IMR-90 (cell line): ENCODE measurements around the gene CXCL13. TPM values are rescaled to one million over a fixed set of nuclear protein-coding genes. Genes with fewer than 3 reads are reported as not detected.
A peak's percentile ranks its signal among the peaks of the same experiment; 100 is the strongest.

Source experiments
- ATAC-seq: fragments of 200-7000 bp; cut with Tn5 transposase; 2 replicates; pipeline ENCODE4 v1.9.1; 2020; ENCODE audit warnings: low read depth, mild to moderate bottlenecking, moderate library complexity
- Bru-seq: library from RNA; stranded (reverse); fragments of 400-500 nt; gene quantifications from one replicate; lab custom pipeline; 2021; lab: Mats Ljungman, UMichigan
- BruChase-seq, 2 experiments: library from RNA; stranded (reverse); fragments of 400-500 nt; gene quantifications; one replicate each; lab custom pipeline; 2021; lab: Mats Ljungman, UMichigan
- BruUV-seq: library from RNA; stranded (reverse); fragments of 400-500 nt; replicated peaks from 2 replicates; lab custom pipeline; 2021; lab: Mats Ljungman, UMichigan
- CTCF ChIA-PET: fragments of 300-600 bp; formaldehyde crosslinking; extraction: SDS; loops from one replicate; lab custom pipeline; 2021; ENCODE audit warnings: antibody characterized with exemption; lab: Yijun Ruan, JAX
- POLR2A ChIA-PET: fragments of 300-600 bp; sonication (Branson Sonifier 250); formaldehyde crosslinking; loops from one replicate; lab custom pipeline; 2022; ENCODE audit warnings: antibody characterized with exemption; ENCODE audit not compliant: unreplicated experiment; lab: Charles Lee
- DNase-seq: peaks from one replicate; pipeline ENCODE4 v3.0.0; 2013
- H2AFZ ChIP-seq: replicated peaks from 2 replicates; pipeline ENCODE3; 2013; ENCODE audit warnings: low read length, mild to moderate bottlenecking; ENCODE audit not compliant: poor library complexity
- H2AK5ac ChIP-seq: 2 replicates; pipeline ENCODE4 v1.6.1; 2013; ENCODE audit warnings: low read depth, low read length, inconsistent platforms
- H2AK9ac ChIP-seq: replicated peaks from 2 replicates; pipeline ENCODE3; 2013; ENCODE audit warnings: mild to moderate bottlenecking, low read depth, low read length, moderate library complexity; ENCODE audit not compliant: poor library complexity
- H2BK120ac ChIP-seq: 2 replicates; pipeline ENCODE4 v1.6.1; 2013; ENCODE audit warnings: low read depth, low read length, inconsistent platforms
- H2BK15ac ChIP-seq: 3 replicates; pipeline ENCODE4 v1.6.1; 2013; ENCODE audit warnings: low read depth, low read length, inconsistent platforms
- H2BK20ac ChIP-seq: 2 replicates; pipeline ENCODE4 v1.6.1; 2013; ENCODE audit warnings: low read depth, mild to moderate bottlenecking, inconsistent platforms, low read length, moderate library complexity
- H2BK5ac ChIP-seq: 2 replicates; pipeline ENCODE4 v1.6.1; 2013; ENCODE audit warnings: mild to moderate bottlenecking, low read depth, low read length, inconsistent platforms; ENCODE audit not compliant: poor library complexity, severe bottlenecking
- H3K14ac ChIP-seq: replicated peaks from 2 replicates; pipeline ENCODE4 v1.6.1; 2013; ENCODE audit warnings: low read depth, low read length, inconsistent platforms
- H3K18ac ChIP-seq: 2 replicates; pipeline ENCODE4 v1.6.1; 2013; ENCODE audit warnings: low read depth, low read length, control low read depth
- H3K23ac ChIP-seq: 2 replicates; pipeline ENCODE4 v1.6.1; 2013; ENCODE audit warnings: low read depth, low read length, inconsistent platforms
- H3K27ac ChIP-seq: 2 replicates; pipeline ENCODE4 v1.5.1; 2013; ENCODE audit warnings: mild to moderate bottlenecking, control low read depth, low read length; ENCODE audit not compliant: insufficient read depth
- H3K27me3 ChIP-seq: 2 replicates; pipeline ENCODE4 v1.6.1; 2013; ENCODE audit warnings: low read length; ENCODE audit not compliant: control insufficient read depth, insufficient read depth
- H3K36me3 ChIP-seq: 2 replicates; pipeline ENCODE4 v1.6.1; 2013; ENCODE audit warnings: low read length, mixed read lengths; ENCODE audit not compliant: control insufficient read depth, insufficient read depth
- H3K4ac ChIP-seq: 2 replicates; pipeline ENCODE4 v1.6.1; 2013; ENCODE audit warnings: low read depth, low read length, inconsistent platforms
- H3K4me1 ChIP-seq: 2 replicates; pipeline ENCODE4 v1.6.1; 2013; ENCODE audit warnings: low read length, mixed read lengths; ENCODE audit not compliant: control insufficient read depth, insufficient read depth
- H3K4me2 ChIP-seq: 2 replicates; pipeline ENCODE4 v1.6.1; 2013; ENCODE audit warnings: low read depth, mild to moderate bottlenecking, control low read depth, low read length, moderate library complexity
- H3K4me3 ChIP-seq: 2 replicates; pipeline ENCODE4 v1.5.1; 2013; ENCODE audit warnings: low read depth, mild to moderate bottlenecking, control low read depth, low read length, moderate library complexity; ENCODE audit not compliant: insufficient read depth
- H3K56ac ChIP-seq: 2 replicates; pipeline ENCODE4 v1.6.1; 2013; ENCODE audit warnings: low read length, inconsistent platforms; ENCODE audit not compliant: insufficient read depth; ENCODE audit errors: extremely low read depth
- H3K79me1 ChIP-seq, 2 experiments: 2 replicates each; pipeline ENCODE4 v1.6.1; 2013; ENCODE audit warnings: low read length in 2 of 2, inconsistent platforms in 1 of 2, low read depth in 1 of 2
- H3K9ac ChIP-seq: 2 replicates; pipeline ENCODE4 v1.6.1; 2013; ENCODE audit warnings: low read depth, low read length, control low read depth
- H3K9me1 ChIP-seq: 2 replicates; pipeline ENCODE4 v1.6.1; 2013; ENCODE audit warnings: low read length, inconsistent platforms; ENCODE audit not compliant: insufficient read depth
- H3K9me3 ChIP-seq: 2 replicates; pipeline ENCODE4 v1.6.1; 2013; ENCODE audit warnings: low read length; ENCODE audit not compliant: control insufficient read depth, insufficient read depth
- H4K20me1 ChIP-seq: 2 replicates; pipeline ENCODE4 v1.6.1; 2013; ENCODE audit warnings: low read length, inconsistent platforms; ENCODE audit not compliant: insufficient read depth
- H4K5ac ChIP-seq: 2 replicates; pipeline ENCODE4 v1.6.1; 2013; ENCODE audit warnings: mild to moderate bottlenecking, low read depth, low read length, control low read depth
- H4K8ac ChIP-seq, 2 experiments: 2 replicates each; pipeline ENCODE4 v1.6.1; 2013; ENCODE audit warnings: low read depth in 2 of 2, low read length in 2 of 2, control low read depth in 1 of 2, inconsistent platforms in 1 of 2
- H4K91ac ChIP-seq: 2 replicates; pipeline ENCODE4 v1.6.1; 2013; ENCODE audit warnings: low read depth, low read length, inconsistent platforms; ENCODE audit not compliant: insufficient read depth
- BHLHE40 ChIP-seq: fragments of 150-350 bp; IDR thresholded peaks from 2 replicates; pipeline ENCODE4 v1.6.1; 2016; ENCODE audit warnings: mild to moderate bottlenecking, low read depth, low read length
- CHD1 ChIP-seq: IDR thresholded peaks from 2 replicates; pipeline ENCODE4 v1.6.1; 2012; ENCODE audit warnings: low read depth, low read length, improper control_type of control experiment
- CTCF ChIP-seq: conservative IDR thresholded peaks from 2 replicates; pipeline ENCODE4 v1.5.1; 2012; ENCODE audit warnings: mild to moderate bottlenecking, low read depth, low read length, improper control_type of control experiment
- FOS ChIP-seq: fragments of 150-350 bp; IDR thresholded peaks from 2 replicates; pipeline ENCODE4 v1.6.1; 2016; ENCODE audit warnings: low read depth, low read length
- MAFK ChIP-seq: IDR thresholded peaks from 2 replicates; pipeline ENCODE4 v1.6.1; 2012; ENCODE audit warnings: low read depth, low read length, improper control_type of control experiment
- MAZ ChIP-seq: IDR thresholded peaks from 2 replicates; pipeline ENCODE4 v1.6.1; 2012; ENCODE audit warnings: low read depth, mild to moderate bottlenecking, low read length, improper control_type of control experiment, moderate library complexity, borderline replicate concordance
- NFE2L2 ChIP-seq: fragments of 150-350 bp; IDR thresholded peaks from 2 replicates; pipeline ENCODE4 v1.6.1; 2016; ENCODE audit warnings: low read depth, mild to moderate bottlenecking, low read length
- POLR2A ChIP-seq: IDR thresholded peaks from 2 replicates; pipeline ENCODE4 v1.6.1; 2012; ENCODE audit warnings: mild to moderate bottlenecking, low read depth, low read length
- WGBS, 2 experiments: methylation state at CpG; one replicate each; pipeline versions ENCODE4 v1.1.5 to v1.1.7; 2013; ENCODE audit warnings: missing lambda C conversion rate in 2 of 2; ENCODE audit not compliant: insufficient read length in 1 of 2; ENCODE audit errors: extremely low coverage in 2 of 2; 5-methylcytosine and 5-hydroxymethylcytosine counted together
- dilution Hi-C: fragments of 300-500 bp; cut with HindIII; formaldehyde crosslinking; loops from one replicate; pipeline ENCODE4 v1.14.3; 2018; ENCODE audit warnings: low sequenced_read_pairs; ENCODE audit not compliant: unreplicated experiment
- in situ Hi-C: fragments of 300-500 bp; cut with MboI; formaldehyde crosslinking; loops from 3 replicates; pipeline ENCODE4 v1.14.3; 2019; ENCODE audit warnings: low sequenced_read_pairs, inconsistent platforms, mixed read lengths
- intact Hi-C: fragments of 100-400 bp; cut with micrococcal nuclease; formaldehyde crosslinking; loops from 2 replicates; pipeline ENCODE4 v1.10.0; 2022
- long read RNA-seq: library from polyadenylated mRNA; unstranded; transcript quantifications from one replicate; pipeline ENCODE4 v2.0.0, GENCODE V29; 2021; ENCODE audit not compliant: unreplicated experiment
- polyA plus RNA-seq, 3 experiments: library from polyadenylated mRNA; depleted of rRNA; stranded (reverse); fragments of >200 nt; gene quantifications; 2 replicates each; pipeline ENCODE4 v1.2.3, GENCODE V29; 2012; ENCODE audit warnings: low replicate concordance in 1 of 3
- total RNA-seq: library from RNA; depleted of rRNA; stranded (reverse); fragments of >200 nt; gene quantifications from 2 replicates; pipeline ENCODE4 v1.2.3, GENCODE V29; 2012; rRNA removed

The CXCL13 gene
- total RNA-seq (not detected in 2 replicates), polyA plus RNA-seq (2012; rRNA removed) (not detected in 2 replicates), Bru-seq, nascent RNA (percentile 7 among the genes with signal in this experiment), BruChase-seq, experiment 1, labeled RNA remaining after a 6-hour chase (percentile 11 among the genes with signal in this experiment), BruChase-seq, experiment 2, labeled RNA remaining after a 2-hour chase (percentile 10 among the genes with signal in this experiment)
- not detected in 2 replicates for polyA plus RNA-seq (2012; cell fraction: cytosol; rRNA removed)
- polyA plus RNA-seq (2012; cell fraction: nucleus; rRNA removed; ENCODE audit: low replicate concordance) = not detected in 2 replicates
- long read RNA-seq = 0 reads

GRCh38 chr4:77605210-77605902, at the start of gene CXCL13:
TSS of gene CXCL13 (plus strand) at chr4:77605820. CDS start at chr4:77605866, 46 bp downstream.
- no peaks in the 10 kb centered on the region for H4K20me1 ChIP-seq
- H3K56ac ChIP-seq = no peak within 1 kb of the TSS
- H2AK5ac ChIP-seq = no peak within 1 kb of the TSS
- H4K8ac ChIP-seq = no peak within 1 kb of the TSS
- no peak within 1 kb of the TSS for H2BK15ac ChIP-seq
- no peak within 1 kb of the TSS for H2BK5ac ChIP-seq
- ChIA-PET POLR2A (no interaction called here), CTCF (no interaction called here)
- WGBS, 2 experiments = 64% methylated on average over 5 of the region's 8 CpGs; no CpG with 5 or more reads in 1 of the 2 experiments
- no peaks in the 10 kb centered on the region for H3K4me1 ChIP-seq
- no peaks in the 10 kb centered on the region for H3K36me3 ChIP-seq
- no peak within 1 kb of the TSS for H3K14ac ChIP-seq
- dilution Hi-C loops (no loop called here), intact Hi-C loops (no loop called here), in situ Hi-C loops (no loop called here)
- ATAC-seq = no peak
- no peak within 1 kb of the TSS for H3K9ac ChIP-seq
- H3K79me1 ChIP-seq = no peaks in the 10 kb centered on the region
- H3K4me2 ChIP-seq = no peak within 1 kb of the TSS
- no peak within 1 kb of the TSS for H3K4ac ChIP-seq
- H3K27me3 ChIP-seq = peaks cover 8% of the 10 kb centered on the region
- no peak within 1 kb of the TSS for H2BK120ac ChIP-seq
- H3K9me1 ChIP-seq = no peaks in the 10 kb centered on the region
- H2BK20ac ChIP-seq = no peak within 1 kb of the TSS
- H4K5ac ChIP-seq = no peak within 1 kb of the TSS
- no TSS peak for BruUV-seq
- no peaks in the 10 kb centered on the region for H3K9me3 ChIP-seq
- TF ChIP-seq CTCF (no peak), BHLHE40 (no peak), POLR2A (no peak), MAFK (peak; percentile 97), MAZ (no peak), FOS (no peak), CHD1 (no peak), NFE2L2 (no peak)
- no peak within 1 kb of the TSS for H4K91ac ChIP-seq
- no peak within 1 kb of the TSS for H2AK9ac ChIP-seq
- H3K18ac ChIP-seq = no peak within 1 kb of the TSS
- no peak within 1 kb of the TSS for H2AFZ ChIP-seq
- DNase-seq = no peak
- H3K23ac ChIP-seq = no peak within 1 kb of the TSS
- no peak within 1 kb of the TSS for H3K27ac ChIP-seq
- H3K4me3 ChIP-seq = no peak within 1 kb of the TSS
